HG03575 (cell line): ENCODE results near the gene PTGIR.

Experiments used
- ATAC-seq: cut with Tn5 transposase; IDR thresholded peaks from one replicate; pipeline ENCODE4 v1.9.1; 2021; ENCODE audit not compliant: unreplicated experiment, insufficient number of reproducible peaks, low FRiP score; ENCODE audit errors: extremely low read depth

The PTGIR gene

GRCh38 chr19:46573679-46574498, 51.0 kb downstream of the PTGIR start:
- no peak for ATAC-seq

DNA sequence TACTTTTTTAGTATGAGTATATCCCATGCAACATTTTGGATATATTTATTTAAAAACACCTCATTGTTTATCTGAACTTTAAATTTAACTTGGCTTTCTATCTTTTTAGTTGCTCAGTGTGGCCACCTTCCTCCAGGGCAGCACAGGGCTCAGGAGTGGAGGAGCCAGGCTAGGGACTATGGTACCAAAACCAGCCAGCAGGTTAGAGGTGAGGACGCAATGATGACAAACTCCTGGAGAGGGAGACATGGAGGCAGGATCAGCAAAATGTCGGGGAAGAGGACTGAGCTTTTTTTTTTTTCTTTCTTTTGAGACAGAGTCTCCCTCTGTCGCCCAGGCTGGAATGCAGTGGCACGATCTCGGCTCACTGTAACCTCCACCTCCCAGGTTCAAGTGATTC, 53.4 kb downstream of the PTGIR start:
- ATAC-seq, result no peak
